ENCODE measurements around the gene FBXL7.

FBXL7 gene

GRCh38 chr5:15621094-15621493 lies 121.1 kb downstream of the FBXL7 start:
- DNase-seq = no peak

DNA sequence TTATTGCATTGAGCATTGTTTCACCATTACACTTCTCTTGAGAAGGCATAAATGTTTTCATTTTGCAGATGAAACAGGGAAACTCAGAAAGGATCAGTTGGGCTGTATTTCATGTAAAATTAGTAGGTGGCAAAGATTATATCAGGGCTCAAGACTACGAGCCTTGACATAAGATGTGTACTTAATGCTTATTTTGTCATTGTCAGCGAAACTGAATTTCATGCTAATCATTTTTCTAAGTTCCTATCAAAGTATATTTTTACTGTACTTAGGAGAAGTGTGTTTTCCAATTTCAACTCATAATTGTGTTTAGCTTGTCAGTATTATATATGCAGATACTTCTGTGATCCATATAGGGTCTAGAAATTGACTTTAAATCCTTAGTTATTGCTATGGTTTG lies 123.8 kb downstream of the FBXL7 start:
- no peak for DNase-seq

DNA sequence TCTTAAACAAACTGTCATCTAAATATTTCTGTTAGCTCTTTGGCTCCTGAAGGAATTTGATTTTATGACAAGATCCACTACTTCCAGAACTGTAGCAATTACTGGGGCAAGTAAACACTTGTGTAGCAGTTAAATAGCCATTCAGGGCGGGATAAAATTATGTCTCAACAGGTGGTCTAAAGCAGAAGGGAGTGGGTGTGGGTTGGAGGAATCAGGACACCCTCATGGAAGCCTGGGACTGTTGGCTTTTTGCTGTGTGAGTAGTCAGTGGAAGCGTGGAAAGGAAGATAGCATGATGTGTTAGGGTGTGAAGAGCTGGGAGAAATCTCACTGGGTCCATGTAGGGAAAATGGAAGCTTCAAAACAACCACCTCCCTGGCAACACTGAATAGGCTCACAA lies 127.1 kb downstream of the FBXL7 start:
- DNase-seq = no peak

DNA sequence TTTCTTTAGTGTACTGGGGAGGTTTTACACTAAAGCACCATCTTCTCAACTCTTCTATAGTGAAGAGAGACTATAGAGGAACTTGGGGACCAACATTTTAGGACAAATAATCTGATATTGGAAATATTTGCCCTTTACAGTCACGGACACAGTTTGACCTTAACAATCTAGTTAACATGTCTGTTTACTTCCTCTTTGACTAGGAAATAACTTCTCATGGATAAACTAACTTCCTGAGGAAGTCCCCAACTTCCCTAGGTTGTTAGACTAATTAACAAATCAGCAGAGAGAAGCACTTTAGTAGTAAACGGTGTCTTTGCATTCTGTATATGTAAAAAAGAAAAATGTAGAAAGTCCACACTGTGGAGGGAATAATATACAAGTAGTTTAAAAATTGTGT lies 127.7 kb downstream of the FBXL7 start:
- DNase-seq = no peak

GRCh38 chr5:15630441-15630840 lies 130.5 kb downstream of the FBXL7 start:
- DNase-seq = no peak

DNA sequence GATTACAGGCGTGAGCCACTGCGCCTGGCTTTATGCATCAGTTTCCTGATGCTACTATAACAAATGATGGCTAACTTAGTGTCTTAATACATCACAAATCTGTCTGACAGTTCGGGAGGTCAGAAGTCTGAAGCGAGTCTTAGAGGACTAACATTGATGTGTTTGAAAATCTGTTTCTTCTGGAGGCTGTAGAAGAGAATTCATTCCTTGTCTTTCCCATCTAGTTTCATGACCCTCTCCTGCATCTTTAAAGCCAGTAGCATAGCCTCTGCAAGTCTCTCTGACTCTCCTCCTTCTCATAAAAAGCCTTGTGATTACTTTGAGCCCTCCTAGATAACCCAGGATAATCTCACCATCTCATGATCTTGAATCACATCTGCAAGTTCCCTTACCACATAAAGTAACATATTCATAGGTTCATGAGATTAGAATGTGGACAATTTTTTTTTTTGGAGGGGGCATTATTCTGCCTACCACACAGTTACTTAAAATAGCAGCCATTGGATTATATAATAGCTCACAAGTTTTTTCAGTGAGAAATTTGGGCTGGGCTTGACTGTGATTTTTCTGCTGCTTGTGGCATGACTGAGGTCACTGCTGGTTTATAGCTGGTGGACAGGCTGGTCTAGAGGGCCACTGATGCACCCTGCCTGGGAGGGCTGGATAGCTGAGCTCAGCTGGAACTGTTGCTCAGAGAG lies 134.8 kb downstream of the FBXL7 start:
- no peak for DNase-seq

DNA sequence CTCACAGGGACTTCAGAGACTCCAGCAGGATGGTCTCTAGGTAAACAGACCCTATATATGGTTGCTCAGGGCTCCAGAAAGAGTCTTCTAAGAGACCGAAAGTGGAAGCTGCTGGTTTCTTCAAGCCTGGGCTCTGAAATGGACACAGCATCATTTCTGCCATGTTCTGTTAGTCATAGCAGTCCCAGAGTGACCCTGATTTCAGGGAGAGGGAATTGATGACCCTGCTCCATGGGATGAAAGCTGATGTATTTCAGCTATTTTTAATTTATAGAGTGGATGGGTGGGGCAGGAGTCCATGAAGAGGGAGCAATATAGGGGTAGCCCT lies 135.3 kb downstream of the FBXL7 start:
- no peak for DNase-seq

GRCh38 chr5:15637345-15637744 lies 137.4 kb downstream of the FBXL7 start:
- no peak for DNase-seq

- DNase-seq = no peak
Observed at GRCh38 chr5:15637886-15638285, 137.9 kb downstream of the FBXL7 start.

DNA sequence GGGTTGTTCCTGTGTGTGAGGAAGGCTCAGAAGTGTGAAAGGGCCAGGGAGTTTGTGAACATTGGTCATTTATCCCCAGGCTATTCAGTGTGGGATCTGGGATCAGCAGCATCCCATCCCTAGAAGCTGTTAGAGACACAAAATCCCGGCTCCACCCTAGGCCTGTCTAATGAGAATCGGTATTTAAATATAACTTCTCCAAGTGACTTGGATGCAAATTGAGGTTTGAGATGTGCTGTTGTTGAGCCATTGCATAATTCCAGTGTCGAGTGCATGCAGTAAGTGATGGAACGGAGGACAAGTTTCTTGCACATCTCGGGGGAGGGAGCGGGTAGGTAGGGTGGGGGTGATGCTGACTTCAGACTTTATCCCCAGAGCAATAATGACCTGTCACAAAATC lies 138.3 kb downstream of the FBXL7 start:
- DNase-seq = no peak

DNA sequence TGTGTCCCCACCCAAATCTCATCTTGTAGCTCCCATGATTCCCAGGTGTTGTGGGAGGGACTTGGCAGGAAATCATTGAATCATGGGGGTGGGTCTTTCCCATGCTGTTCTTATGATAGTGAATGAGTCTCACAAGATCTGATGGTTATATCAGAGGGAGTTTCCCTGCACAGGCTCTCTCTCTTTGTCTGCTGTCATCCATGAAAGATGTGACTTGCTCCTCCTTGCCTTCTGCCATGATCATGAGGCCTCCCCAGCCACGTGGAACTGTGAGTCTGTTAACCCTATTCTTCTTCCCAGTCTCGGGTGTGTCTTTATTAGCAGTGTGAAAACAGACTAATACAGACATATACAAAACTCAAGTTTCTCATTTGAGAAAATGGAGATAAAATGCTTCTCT lies 139.3 kb downstream of the FBXL7 start:
- DNase-seq = no peak

- no peak for DNase-seq
Observed at GRCh38 chr5:15640116-15640515, 140.1 kb downstream of the FBXL7 start.

- no peak for DNase-seq
Observed at GRCh38 chr5:15643731-15644130, 143.8 kb downstream of the FBXL7 start.

- no peak for DNase-seq
Observed at GRCh38 chr5:15645381-15646160, 145.6 kb downstream of the FBXL7 start.

DNA sequence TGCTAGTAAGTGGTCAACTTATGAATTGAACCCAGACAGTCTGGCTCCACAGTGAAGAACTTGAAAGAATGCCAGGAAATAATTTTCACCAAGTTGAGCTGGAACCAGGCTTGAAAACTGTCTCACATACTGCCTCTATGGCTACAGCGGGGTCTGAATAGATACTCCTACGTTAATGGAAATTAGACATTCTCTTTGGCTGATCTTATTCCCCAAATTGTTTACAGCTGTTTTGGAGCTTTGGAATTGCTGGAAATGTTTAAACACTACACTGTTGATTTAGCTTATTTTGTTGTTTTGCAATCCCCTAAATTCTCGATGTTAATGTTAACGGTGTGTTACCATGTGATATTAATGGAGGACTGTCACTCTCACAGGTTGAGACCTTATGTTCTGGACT lies 146.4 kb downstream of the FBXL7 start:
- DNase-seq = no peak

DNA sequence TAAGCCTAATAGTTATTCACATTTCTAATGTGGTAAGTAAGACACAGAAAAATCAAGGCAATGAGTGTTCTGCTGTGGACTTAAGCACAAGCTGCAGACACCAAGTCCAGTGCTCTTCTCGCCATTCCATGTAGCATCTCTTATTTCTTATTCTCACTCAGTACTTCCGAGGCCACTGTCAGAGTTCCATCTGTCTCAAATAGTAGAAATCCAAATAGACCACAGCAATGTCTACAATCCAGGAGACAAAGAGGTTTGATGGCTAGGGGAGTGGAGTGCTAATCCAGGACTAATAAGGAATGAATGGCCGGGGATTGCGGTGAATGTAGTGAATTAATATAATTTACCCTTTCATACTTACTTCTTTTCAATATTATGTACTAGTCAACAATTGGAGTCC lies 147.3 kb downstream of the FBXL7 start:
- DNase-seq = no peak

DNA sequence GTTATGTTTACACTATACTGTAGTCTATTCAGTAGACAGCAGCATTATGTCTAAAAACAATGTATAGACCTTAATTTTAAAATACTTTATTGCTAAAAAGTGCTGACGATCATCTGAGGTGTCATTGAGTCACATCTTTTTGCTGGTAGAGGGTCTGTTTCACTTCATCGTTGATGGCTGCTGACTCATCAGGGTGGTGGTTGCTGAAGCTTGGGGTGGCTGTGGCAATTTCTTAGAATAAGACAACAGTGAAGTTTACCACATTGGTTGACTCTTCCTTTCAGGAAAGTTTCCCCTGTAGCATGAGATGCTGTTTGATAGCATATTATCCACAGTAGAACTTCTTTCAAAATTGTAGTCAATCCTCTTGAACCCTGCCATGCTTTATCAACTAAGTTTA lies 150.3 kb downstream of the FBXL7 start:
- no peak for DNase-seq

GRCh38 chr5:15654779-15655178 lies 154.8 kb downstream of the FBXL7 start:
- no peak for DNase-seq

GRCh38 chr5:15655683-15656082 lies 155.7 kb downstream of the FBXL7 start:
- DNase-seq = no peak

GRCh38 chr5:15664961-15665360 lies 165.0 kb downstream of the FBXL7 start:
- no peak for DNase-seq

GRCh38 chr5:15669826-15670225 lies 169.8 kb downstream of the FBXL7 start:
- no peak for DNase-seq

DNA sequence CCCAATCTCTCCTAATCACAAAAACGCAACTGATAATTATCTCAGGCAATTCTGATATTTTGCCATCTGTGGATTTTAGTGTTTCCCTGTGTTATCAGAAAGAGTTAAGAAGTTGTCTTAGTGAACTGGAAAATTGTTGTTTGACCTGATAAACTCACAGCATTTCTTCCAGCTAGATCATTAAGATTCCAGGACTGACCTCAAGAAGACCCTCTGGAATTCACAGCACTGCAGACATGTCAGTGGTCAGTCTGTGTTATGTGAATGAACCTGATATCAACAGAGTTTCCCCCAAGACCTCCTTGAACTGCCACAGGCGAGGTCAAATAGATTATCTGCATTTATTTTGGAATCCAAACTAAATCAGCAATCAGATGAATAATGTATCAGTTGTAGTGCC lies 174.7 kb downstream of the FBXL7 start:
- DNase-seq = no peak

DNA sequence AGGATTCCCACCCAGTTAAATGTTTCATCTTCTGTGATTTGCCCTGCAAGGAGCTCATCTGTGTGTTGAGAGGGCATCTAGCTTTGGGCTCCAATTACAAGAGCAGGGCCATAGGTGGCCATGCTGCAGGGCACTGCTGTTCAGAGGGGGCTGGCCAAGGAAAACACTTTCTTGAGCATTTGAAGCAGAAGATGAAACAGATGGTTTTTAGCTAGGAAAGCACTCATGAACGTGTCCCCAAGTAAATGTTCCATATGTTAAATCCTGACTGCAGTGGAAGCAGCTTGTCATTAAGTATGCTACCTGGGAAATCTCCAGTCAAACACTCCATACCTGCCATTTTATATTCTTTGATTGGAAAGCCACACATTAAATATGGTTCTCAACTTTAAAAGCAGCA lies 176.6 kb downstream of the FBXL7 start:
- no peak for DNase-seq

DNA sequence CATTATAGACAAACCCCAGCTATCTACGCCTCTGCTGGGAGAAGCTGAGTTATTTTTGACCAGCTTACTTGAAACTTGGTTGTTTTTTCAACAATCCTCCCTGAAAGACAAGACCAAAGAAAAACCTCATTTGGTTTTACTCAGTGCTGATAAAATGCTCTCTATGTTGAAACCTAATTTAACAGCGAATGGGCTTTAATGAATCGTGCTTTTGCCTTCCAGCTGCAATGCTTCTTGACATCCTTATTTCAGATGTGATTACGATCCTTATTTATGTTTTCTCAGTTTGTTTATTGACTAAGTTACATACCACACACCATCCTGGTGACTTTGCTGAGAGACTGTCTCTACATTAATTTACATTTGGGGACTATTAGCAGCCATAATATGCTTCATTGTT lies 179.2 kb downstream of the FBXL7 start:
- DNase-seq = no peak

- DNase-seq = no peak
Observed at GRCh38 chr5:15680455-15680854, 180.5 kb downstream of the FBXL7 start.

Data from activated CD4-positive, alpha-beta T cell treated with anti-CD3 and anti-CD28 coated beads for 48 hours (primary cell).